PFSK-1 (cell line): Measurements from ENCODE around the gene MYB.

Experiments used
- FOXP2 ChIP-seq: optimal IDR thresholded peaks from 2 replicates; pipeline ENCODE3; 2011; ENCODE audit warnings: borderline replicate concordance, control low read depth, inconsistent platforms; ENCODE audit not compliant: insufficient read depth; ENCODE audit errors: extremely low read length, extremely low read depth
- POLR2AphosphoS5 ChIP-seq: IDR thresholded peaks from 2 replicates; pipeline ENCODE4 v1.6.1; 2012; ENCODE audit warnings: low read depth, mild to moderate bottlenecking, control low read depth, low read length, moderate library complexity
- REST ChIP-seq, 2 experiments: IDR thresholded peaks; 2 replicates each; pipeline versions ENCODE4 v1.6.1 to v1.8.0; 2011 to 2012; ENCODE audit warnings: low read depth in 2 of 2, low read length in 2 of 2, control low read depth in 1 of 2, inconsistent platforms in 1 of 2, mild to moderate bottlenecking in 1 of 2, moderate library complexity in 1 of 2; ENCODE audit not compliant: insufficient read depth in 1 of 2
- SIN3A ChIP-seq: IDR thresholded peaks from 2 replicates; pipeline ENCODE4 v1.6.1; 2012; ENCODE audit warnings: mild to moderate bottlenecking, low read length, moderate library complexity, borderline replicate concordance; ENCODE audit not compliant: insufficient read depth
- TAF1 ChIP-seq: IDR thresholded peaks from 2 replicates; pipeline ENCODE4 v1.6.1; 2012; ENCODE audit warnings: low read length, control low read depth, borderline replicate concordance; ENCODE audit not compliant: insufficient read depth

Gene MYB

GRCh38 chr6:135192256-135193174 is 11.4 kb downstream of the MYB start:
- TF ChIP-seq POLR2AphosphoS5 (no peak), FOXP2 (no peak), SIN3A (no peak), TAF1 (no peak), REST (IDR thresholded peaks at IDR 0.05; ENCODE audit: insufficient read depth in 1 of 2, low read depth in 2 of 2, low read length in 2 of 2) (no peak)

DNA sequence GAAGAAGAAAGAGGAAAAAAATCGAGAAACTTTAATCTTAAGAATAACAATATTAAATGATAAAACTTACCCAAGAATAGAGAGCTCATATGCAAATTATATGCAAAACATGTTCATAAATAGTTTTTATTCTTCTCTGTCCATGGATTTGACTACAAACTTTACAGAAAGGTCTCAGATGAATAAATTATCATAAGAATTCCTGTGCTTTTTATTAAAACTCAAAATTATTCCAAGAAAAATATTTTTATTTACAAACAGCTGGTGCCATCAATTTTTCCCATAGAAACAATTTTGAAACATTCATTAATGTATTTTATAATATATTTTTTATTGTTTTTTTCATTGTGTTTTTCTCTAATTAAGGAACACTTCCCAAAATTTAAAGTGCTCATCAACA is 12.1 kb downstream of the MYB start:
- TF ChIP-seq REST (IDR thresholded peaks at IDR 0.05; ENCODE audit: insufficient read depth in 1 of 2, low read depth in 2 of 2, low read length in 2 of 2) (no peak), TAF1 (no peak), FOXP2 (no peak), POLR2AphosphoS5 (no peak), SIN3A (no peak)

GRCh38 chr6:135195041-135195440 is 13.9 kb downstream of the MYB start:
- TF ChIP-seq POLR2AphosphoS5 (no peak), TAF1 (no peak), FOXP2 (no peak), REST (IDR thresholded peaks at IDR 0.05; ENCODE audit: insufficient read depth in 1 of 2, low read depth in 2 of 2, low read length in 2 of 2) (no peak), SIN3A (no peak)

DNA sequence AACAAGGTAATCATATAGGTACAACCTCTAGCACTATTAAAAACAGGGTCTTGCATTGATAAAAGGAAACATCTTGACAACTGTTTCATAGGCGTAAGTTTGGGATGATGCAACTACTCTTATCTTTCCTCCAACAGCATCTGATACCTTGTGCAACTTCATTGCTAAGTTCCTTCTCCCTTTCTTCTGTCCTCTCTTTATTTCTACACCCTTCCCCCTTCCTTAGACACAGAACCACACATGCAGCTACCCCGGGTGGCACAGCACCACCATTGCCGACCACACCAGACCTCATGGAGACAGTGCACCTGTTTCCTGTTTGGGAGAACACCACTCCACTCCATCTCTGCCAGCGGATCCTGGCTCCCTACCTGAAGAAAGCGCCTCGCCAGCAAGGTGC is 14.4 kb downstream of the MYB start:
- TF ChIP-seq POLR2AphosphoS5 (no peak), TAF1 (no peak), SIN3A (no peak)

GRCh38 chr6:135196739-135197510 is 15.8 kb downstream of the MYB start:
- TF ChIP-seq POLR2AphosphoS5 (no peak), REST (IDR thresholded peaks at IDR 0.05; ENCODE audit: insufficient read depth in 1 of 2, low read depth in 2 of 2, low read length in 2 of 2) (no peak)
